HG02870 (cell line): ENCODE data around the gene CPTP.

Experiments
- ATAC-seq: cut with Tn5 transposase; IDR thresholded peaks from one replicate; pipeline ENCODE4 v1.9.1; 2021; ENCODE audit warnings: mild to moderate bottlenecking, moderate library complexity; ENCODE audit not compliant: unreplicated experiment

CPTP gene

DNA sequence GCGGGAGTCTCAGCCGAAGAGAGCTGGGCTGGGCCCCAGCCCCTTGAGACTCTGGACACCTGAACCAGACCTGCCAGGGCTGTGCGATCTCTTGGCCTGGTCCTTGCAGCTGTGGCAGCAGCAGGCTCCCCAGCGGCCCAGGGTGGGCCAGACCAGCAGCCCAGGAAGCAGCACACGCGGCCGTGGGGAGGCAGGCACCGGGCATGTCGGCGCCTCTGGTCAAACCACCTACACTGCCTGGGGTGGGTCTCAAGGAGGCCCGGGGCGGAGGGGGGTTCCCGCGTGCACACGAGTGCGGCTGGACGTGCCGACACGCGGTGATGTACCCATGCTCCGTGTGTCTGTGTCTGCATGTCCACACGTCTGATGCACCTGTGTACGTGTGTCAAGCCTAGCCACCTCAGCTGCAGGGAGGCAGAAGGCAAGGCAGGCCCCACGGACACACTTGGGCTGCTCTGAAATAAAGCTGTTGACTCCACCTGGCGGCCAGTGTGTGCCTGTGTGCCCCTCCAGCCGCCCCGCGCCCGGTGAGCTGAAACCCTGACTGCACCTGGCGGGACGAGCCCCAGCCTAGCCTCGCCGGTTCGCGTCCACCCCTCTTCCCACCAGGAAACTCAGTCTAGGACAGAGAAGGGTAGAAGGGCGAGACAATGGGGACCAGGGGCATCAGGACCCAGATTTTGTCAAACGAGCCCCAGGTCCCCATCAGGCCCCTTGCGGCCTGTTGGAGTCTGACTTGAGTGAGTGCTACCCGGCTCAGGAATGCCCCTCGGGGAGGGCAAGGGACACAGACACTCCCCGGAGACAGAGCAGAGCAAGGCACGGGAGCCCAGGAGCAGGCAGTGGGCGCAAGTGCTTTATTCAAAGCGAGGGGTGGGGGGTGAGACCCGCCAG lies 32.8 kb upstream of the CPTP start:
- no peak for ATAC-seq

GRCh38 chr1:1292442-1292779 lies 32.2 kb upstream of the CPTP start:
- ATAC-seq, result no peak

- ATAC-seq, result no peak
These were observed 31.8 kb upstream of the CPTP start for GRCh38 chr1:1292851-1293250.

GRCh38 chr1:1293263-1294249 lies 31.0 kb upstream of the CPTP start:
- ATAC-seq, result no peak

- ATAC-seq, result no peak
These were observed 30.2 kb upstream of the CPTP start for GRCh38 chr1:1294250-1294890.

GRCh38 chr1:1295154-1295923 lies 29.3 kb upstream of the CPTP start:
- ATAC-seq, result no peak

DNA sequence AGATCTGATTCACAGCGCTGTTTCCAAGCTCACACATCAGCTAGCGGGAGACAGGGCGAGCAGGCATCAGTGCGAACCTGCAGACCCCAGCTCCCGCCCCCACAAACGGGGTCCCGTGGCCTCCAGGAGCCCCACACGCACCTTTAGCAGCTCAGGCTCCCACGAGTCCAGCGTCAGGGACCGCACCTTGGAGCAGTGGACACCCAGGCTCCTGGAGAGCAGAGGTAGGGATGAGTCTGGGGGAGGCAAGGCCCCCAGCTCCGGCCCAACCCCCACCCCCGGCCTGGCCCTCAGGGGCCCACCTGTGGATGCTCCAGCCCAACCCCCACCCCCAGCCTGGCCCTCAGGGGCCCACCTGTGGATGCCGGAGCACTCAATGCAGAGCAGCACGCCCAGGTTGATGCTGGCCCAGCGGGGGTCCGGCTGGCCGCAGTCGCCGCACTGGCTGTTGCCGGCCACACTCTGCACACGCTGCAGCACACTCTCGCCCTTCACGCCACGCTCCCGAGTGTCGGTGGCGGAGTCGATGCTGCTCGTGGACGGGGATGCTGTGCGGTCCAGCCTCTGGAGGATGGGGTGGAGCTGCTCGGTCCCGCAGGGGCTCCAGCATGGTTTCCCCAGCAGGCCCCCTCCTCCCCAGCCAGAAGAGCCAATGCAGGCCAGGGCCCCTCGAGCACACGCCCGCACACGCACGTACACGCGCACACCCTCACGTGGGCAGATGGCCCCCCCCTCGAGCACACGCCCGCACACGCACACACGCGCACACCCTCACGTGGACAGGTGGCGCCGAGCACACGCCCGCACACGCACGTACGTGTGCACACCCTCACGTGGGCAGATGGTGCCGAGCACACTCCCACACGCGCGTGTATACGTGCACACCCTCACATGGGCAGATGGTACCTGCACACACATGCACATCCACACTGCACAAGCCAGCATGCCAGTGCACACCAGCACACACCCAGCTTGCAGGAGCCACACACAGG lies 28.2 kb upstream of the CPTP start:
- no peak for ATAC-seq

- ATAC-seq, result no peak
These were observed 26.7 kb upstream of the CPTP start for GRCh38 chr1:1297802-1298424.

- ATAC-seq, result no peak
These were observed 25.5 kb upstream of the CPTP start for GRCh38 chr1:1298861-1299685.

- ATAC-seq, result no peak
These were observed 24.8 kb upstream of the CPTP start for GRCh38 chr1:1299686-1300351.

- no peak for ATAC-seq
These were observed 24.3 kb upstream of the CPTP start for GRCh38 chr1:1300352-1300739.

DNA sequence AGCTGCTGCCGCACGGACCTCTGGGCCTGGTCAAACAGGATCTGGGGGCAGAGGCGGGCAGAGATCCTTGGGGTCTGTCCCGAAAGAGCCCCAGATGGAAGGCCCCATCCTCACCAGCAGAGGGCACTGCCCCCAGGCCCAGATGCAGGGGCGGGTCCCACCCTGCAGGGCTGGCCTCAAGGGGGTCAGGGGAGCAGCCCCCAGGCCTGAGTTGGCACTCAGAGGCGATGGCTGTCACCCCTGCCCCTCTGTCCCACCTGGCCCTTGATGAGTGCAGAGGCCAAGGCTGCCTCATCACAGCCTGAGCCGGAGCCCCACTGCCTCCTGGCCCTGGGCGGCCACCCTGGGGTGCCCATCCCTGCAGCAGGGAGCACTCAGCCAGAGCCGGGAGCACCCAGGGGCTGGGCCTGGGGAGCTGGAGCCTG lies 22.6 kb upstream of the CPTP start:
- ATAC-seq, result no peak

GRCh38 chr1:1302951-1303509 lies 21.6 kb upstream of the CPTP start:
- ATAC-seq, result no peak

- no peak for ATAC-seq
These were observed 20.9 kb upstream of the CPTP start for GRCh38 chr1:1303736-1304135.

- ATAC-seq, result no peak
These were observed 20.0 kb upstream of the CPTP start for GRCh38 chr1:1304331-1305299.
